ENCODE measurements around the gene HPSE2.

DNA sequence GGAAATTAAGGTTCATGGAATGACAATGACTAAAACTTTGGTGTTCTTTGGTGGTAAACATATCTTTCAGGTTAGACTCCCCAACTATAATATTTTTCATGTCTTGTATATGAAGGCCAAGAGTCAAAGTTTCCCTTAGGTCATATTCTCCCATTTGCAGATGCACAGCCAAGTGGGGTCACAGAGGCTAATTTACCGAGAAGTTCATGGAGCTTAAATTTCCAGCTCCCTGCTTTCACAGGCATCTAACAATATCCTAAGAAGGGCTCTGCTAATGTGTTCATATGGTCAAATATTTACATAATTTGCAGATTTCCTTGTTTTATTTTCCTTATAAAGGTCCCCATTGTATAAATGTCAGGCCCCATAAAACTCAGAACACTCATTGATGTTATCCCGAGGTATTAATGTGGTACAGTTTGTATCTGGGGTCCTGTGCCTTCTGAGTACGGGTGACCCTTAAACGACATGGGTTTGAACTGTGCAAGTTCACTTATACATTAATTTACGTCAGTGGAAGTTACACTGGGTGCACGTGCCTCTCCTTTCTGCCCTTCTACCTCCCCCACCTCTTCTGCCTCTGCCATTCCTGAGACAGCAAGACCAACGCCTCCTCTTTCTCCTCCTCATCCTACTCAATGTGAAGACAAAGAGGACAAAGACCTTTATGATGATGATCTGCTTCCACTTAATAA, 603.0 kb downstream of the HPSE2 start:
- TF ChIP-seq EZH2 (IDR thresholded peaks at IDR 0.05; ENCODE audit: borderline replicate concordance, insufficient read depth, low read depth, low read length, poor library complexity, severe bottlenecking): no peak
- no peak for TF ChIP-seq CTCF (IDR thresholded peaks at IDR 0.05)
